Natural killer cell (primary cell): Measurements from ENCODE around the gene MACROD2. TPM values are rescaled to one million over a fixed set of nuclear protein-coding genes. Genes with fewer than 3 reads are reported as not detected.

ENCODE experiments used
- ATAC-seq, 3 donors: fragments of 150-1000 bp in 2 of 3; fragments of 200-7000 bp in 1 of 3; cut with Tn5 transposase; 1 replicate in 1 of 3; 2 replicates in 2 of 3; pipeline ENCODE4 v1.10.0; 2021; ENCODE audit warnings: mild to moderate bottlenecking in 2 of 3, moderate library complexity in 2 of 3
- DNase-seq, 2 donors: peaks; one replicate each; pipeline versions ENCODE4 v3.0.0 to v3.0.0-alpha.2; 2013 to 2021; ENCODE audit warnings: mixed read lengths in 1 of 2
- H3K27ac ChIP-seq: one replicate; pipeline ENCODE4 v1.5.1; 2013; ENCODE audit warnings: mild to moderate bottlenecking, low read length
- H3K27me3 ChIP-seq: one replicate; pipeline ENCODE4 v1.6.1; 2013; ENCODE audit warnings: low read length; ENCODE audit not compliant: control insufficient read depth, insufficient read depth
- H3K36me3 ChIP-seq: one replicate; pipeline ENCODE4 v1.6.1; 2013; ENCODE audit warnings: low read length; ENCODE audit not compliant: control insufficient read depth, insufficient read depth
- H3K4me1 ChIP-seq: one replicate; pipeline ENCODE4 v1.6.1; 2013; ENCODE audit warnings: low read length; ENCODE audit not compliant: control insufficient read depth, insufficient read depth
- H3K4me3 ChIP-seq: one replicate; pipeline ENCODE4 v1.5.1; 2013; ENCODE audit warnings: low read length
- H3K9me3 ChIP-seq: one replicate; pipeline ENCODE4 v1.6.1; 2013; ENCODE audit warnings: low read length; ENCODE audit not compliant: control insufficient read depth, insufficient read depth
- H3K27ac Mint-ChIP-seq, 2 donors: one replicate each; pipeline ENCODE4 v1.8.0; 2022; ENCODE audit warnings: mild to moderate bottlenecking in 2 of 2, mixed read lengths in 2 of 2, moderate library complexity in 1 of 2
- H3K27me3 Mint-ChIP-seq, 2 donors: one replicate each; pipeline ENCODE4 v1.8.0; 2022; ENCODE audit warnings: low read depth in 2 of 2, mixed read lengths in 2 of 2
- H3K36me3 Mint-ChIP-seq: one replicate; pipeline ENCODE4 v1.8.0; 2022; ENCODE audit warnings: mixed read lengths
- H3K4me1 Mint-ChIP-seq, 2 donors: one replicate each; pipeline ENCODE4 v1.8.0; 2022; ENCODE audit warnings: mixed read lengths in 2 of 2
- H3K4me3 Mint-ChIP-seq: one replicate; pipeline ENCODE4 v1.8.0; 2022; ENCODE audit warnings: mild to moderate bottlenecking, moderate library complexity, mixed read lengths
- H3K9me3 Mint-ChIP-seq, 2 donors: one replicate each; pipeline ENCODE4 v1.8.0; 2022; ENCODE audit warnings: mixed read lengths in 2 of 2
- WGBS: methylation state at CpG from one replicate; pipeline ENCODE4 v1.1.7; 2013; ENCODE audit warnings: missing lambda C conversion rate; ENCODE audit not compliant: insufficient coverage; 5-methylcytosine and 5-hydroxymethylcytosine counted together
- intact Hi-C: fragments of 100-400 bp; cut with micrococcal nuclease; formaldehyde crosslinking; loops from one replicate; pipeline ENCODE4 v1.14.2; 2022
- total RNA-seq, 4 donors: library from RNA; stranded (reverse); fragments of 120-200 nt in 1 of 4; gene quantifications; one replicate each; pipeline versions ENCODE4 v1.2.3 to v1.2.4, GENCODE V29; 2013 to 2022
- TF ChIP-seq, protein P1 (sequence below): fragments of 200-600 bp; IDR thresholded peaks from one replicate; pipeline ENCODE4 v1.8.0; 2022; ENCODE audit warnings: antibody characterized with exemption

The MACROD2 gene
- total RNA-seq, 3 donors from 2014 or later (not counting 1 experiment from before 2014, with no cell fraction given), result 0.19 to 0.88 TPM; not detected in 1

DNA sequence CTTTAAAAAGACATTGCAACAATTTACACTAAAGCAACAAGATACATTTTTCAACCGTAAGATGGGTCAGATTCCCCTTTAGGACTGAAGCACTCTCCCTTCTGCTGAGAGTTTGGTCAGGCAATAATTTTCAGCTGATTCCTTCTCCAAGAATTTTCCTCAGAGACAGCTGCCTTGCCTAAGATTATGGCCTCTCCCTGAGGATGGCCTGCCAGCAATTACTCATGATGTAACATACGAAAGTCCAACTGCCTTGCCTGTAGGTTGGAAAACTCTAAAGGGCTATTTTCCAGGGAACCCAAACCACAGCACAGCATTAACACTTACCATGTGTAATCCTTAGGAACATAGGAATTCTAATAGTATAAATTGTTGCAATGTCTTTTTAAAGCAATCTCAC is 571.2 kb downstream of the MACROD2 start:
- H3K4me1 ChIP-seq, result no peaks in the 10 kb centered on the region
- peaks cover 9 to 21% of the 10 kb centered on the region in 2 donors for H3K9me3 Mint-ChIP-seq
- no peaks in the 10 kb centered on the region for H3K36me3 ChIP-seq
- no peaks in the 10 kb centered on the region for H3K27me3 ChIP-seq
- H3K4me1 Mint-ChIP-seq, result no peaks in the 10 kb centered on the region
- no peak overlapping the region for H3K27ac Mint-ChIP-seq
- H3K9me3 ChIP-seq, result peaks cover 4% of the 10 kb centered on the region
- intact Hi-C loops, result no loop called here
- H3K4me3 ChIP-seq, result no peak overlapping the region
- DNase-seq (no peak), ATAC-seq (no peak)
- no peak overlapping the region for H3K27ac ChIP-seq
- H3K4me3 Mint-ChIP-seq, result no peak overlapping the region
- TF ChIP-seq, protein P1, sequence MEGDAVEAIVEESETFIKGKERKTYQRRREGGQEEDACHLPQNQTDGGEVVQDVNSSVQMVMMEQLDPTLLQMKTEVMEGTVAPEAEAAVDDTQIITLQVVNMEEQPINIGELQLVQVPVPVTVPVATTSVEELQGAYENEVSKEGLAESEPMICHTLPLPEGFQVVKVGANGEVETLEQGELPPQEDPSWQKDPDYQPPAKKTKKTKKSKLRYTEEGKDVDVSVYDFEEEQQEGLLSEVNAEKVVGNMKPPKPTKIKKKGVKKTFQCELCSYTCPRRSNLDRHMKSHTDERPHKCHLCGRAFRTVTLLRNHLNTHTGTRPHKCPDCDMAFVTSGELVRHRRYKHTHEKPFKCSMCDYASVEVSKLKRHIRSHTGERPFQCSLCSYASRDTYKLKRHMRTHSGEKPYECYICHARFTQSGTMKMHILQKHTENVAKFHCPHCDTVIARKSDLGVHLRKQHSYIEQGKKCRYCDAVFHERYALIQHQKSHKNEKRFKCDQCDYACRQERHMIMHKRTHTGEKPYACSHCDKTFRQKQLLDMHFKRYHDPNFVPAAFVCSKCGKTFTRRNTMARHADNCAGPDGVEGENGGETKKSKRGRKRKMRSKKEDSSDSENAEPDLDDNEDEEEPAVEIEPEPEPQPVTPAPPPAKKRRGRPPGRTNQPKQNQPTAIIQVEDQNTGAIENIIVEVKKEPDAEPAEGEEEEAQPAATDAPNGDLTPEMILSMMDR, result no peak
- H3K27me3 Mint-ChIP-seq, result no peaks in the 10 kb centered on the region
- WGBS, result 91% methylated on average over 2 of the region's 2 CpGs
- no peaks in the 10 kb centered on the region for H3K36me3 Mint-ChIP-seq

DNA sequence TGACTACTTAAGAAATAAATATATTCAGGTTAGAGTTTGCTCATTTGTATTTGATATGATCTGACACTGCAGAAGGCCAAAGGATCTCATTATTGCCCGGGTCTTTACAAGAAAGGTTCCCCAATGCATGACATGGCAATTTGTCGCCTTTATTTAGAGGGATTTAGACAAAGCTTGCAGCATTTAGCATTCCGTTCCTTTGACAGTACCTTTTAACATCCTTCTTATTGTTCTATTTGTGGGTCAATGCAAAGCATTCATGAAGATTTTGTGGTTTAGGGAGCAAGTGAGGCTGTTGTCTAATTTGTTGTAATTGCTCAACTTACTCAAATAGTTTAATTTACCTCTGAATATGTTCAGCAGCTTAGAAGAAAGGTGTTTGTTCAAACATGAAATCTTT is 572.9 kb downstream of the MACROD2 start:
- H3K36me3 Mint-ChIP-seq, result no peaks in the 10 kb centered on the region
- TF ChIP-seq, protein P1, result no peak
- Histone ChIP-seq H3K27ac (no peak overlapping the region), H3K4me3 (no peak overlapping the region), H3K27me3 (no peaks in the 10 kb centered on the region), H3K36me3 (no peaks in the 10 kb centered on the region), H3K9me3 (no peaks in the 10 kb centered on the region), H3K4me1 (no peaks in the 10 kb centered on the region)
- 77% methylated on average over 3 of the region's 3 CpGs for WGBS
- intact Hi-C loops, result no loop called here
- H3K27ac Mint-ChIP-seq, result no peak overlapping the region
- DNase-seq (no peak), ATAC-seq (no peak)
- H3K9me3 Mint-ChIP-seq, result peaks cover 10 to 17% of the 10 kb centered on the region in 2 donors
- H3K27me3 Mint-ChIP-seq, result no peaks in the 10 kb centered on the region
- H3K4me3 Mint-ChIP-seq, result no peak overlapping the region
- H3K4me1 Mint-ChIP-seq, result no peaks in the 10 kb centered on the region

DNA sequence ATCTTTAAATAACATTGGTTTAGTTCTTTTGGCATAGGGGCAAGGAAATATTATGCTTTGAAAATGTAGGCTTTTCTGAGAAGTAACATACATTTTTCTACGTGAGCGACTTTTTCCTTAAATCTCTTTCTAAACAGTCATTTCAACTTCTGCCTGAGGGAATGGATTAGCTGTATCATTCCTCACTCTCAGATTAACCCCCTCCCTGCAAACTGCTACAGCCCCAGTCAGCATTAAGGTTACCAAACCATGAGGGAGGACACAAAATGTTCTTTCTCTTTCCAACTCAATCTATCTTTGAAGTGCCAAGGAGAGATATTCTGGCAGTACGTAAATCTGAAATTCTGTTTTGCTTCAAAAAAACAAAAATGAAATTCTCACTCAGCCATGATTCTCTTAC is 573.4 kb downstream of the MACROD2 start:
- Histone ChIP-seq H3K27me3 (no peaks in the 10 kb centered on the region), H3K4me1 (no peaks in the 10 kb centered on the region), H3K4me3 (no peak overlapping the region), H3K36me3 (no peaks in the 10 kb centered on the region), H3K27ac (no peak overlapping the region), H3K9me3 (no peaks in the 10 kb centered on the region)
- H3K27me3 Mint-ChIP-seq, result no peaks in the 10 kb centered on the region
- intact Hi-C loops, result no loop called here
- H3K9me3 Mint-ChIP-seq, result peaks cover 10 to 17% of the 10 kb centered on the region in 2 donors
- 100% methylated on average over 3 of the region's 3 CpGs for WGBS
- no peak for DNase-seq
- H3K4me1 Mint-ChIP-seq, result no peaks in the 10 kb centered on the region
- no peak overlapping the region for H3K4me3 Mint-ChIP-seq
- TF ChIP-seq, protein P1, result no peak
- no peaks in the 10 kb centered on the region for H3K36me3 Mint-ChIP-seq
- H3K27ac Mint-ChIP-seq, result no peak overlapping the region
- no peak for ATAC-seq

DNA sequence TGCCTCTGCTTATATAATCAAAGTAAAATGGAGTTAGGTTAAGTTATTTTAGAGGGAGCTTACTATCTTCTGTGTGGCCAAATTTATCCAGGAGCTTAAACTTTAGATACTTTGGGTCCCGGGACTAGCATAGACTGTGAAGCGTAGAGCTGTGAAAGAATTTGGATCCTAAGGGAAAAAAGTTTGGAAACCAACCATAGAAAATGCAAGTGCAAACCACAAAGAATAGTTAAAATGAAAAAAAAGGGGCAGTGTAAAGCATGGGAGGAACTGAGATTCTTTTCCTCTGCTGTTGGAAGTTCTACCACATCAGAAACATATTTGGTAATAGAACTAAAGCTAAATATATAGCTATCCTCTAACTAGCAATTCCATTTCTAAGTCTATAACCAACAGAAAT is 574.3 kb downstream of the MACROD2 start:
- no peak for ATAC-seq

More for the DNA sequence above, 574.3 kb downstream of the MACROD2 start:
- Histone ChIP-seq H3K27ac (no peak overlapping the region), H3K9me3 (no peaks in the 10 kb centered on the region), H3K36me3 (no peaks in the 10 kb centered on the region), H3K27me3 (no peaks in the 10 kb centered on the region), H3K4me3 (no peak overlapping the region), H3K4me1 (no peaks in the 10 kb centered on the region)
- TF ChIP-seq, protein P1, result no peak
- H3K9me3 Mint-ChIP-seq, result peaks cover 12 to 15% of the 10 kb centered on the region in 2 donors
- H3K4me1 Mint-ChIP-seq, result no peaks in the 10 kb centered on the region
- 86% methylated on average over 2 of the region's 2 CpGs for WGBS
- H3K27ac Mint-ChIP-seq, result no peak overlapping the region
- no peak for DNase-seq
- no peak overlapping the region for H3K4me3 Mint-ChIP-seq
- no peaks in the 10 kb centered on the region for H3K36me3 Mint-ChIP-seq
- H3K27me3 Mint-ChIP-seq, result no peaks in the 10 kb centered on the region
- intact Hi-C loops, result no loop called here
